GM23248 (cell line): ENCODE measurements around the gene RADIL. TPM values are rescaled to one million over a fixed set of nuclear protein-coding genes. Genes with fewer than 3 reads are reported as not detected.

Source experiments
- DNase-seq: peaks from one replicate; pipeline ENCODE4 v3.0.0-alpha.2; 2015
- H2AFZ ChIP-seq: fragments of 200-600 bp; sonication (generic); 2 replicates; pipeline ENCODE4 v1.6.1; 2016; ENCODE audit warnings: antibody characterized with exemption
- H3F3A ChIP-seq: fragments of 200-600 bp; sonication (generic); 2 replicates; pipeline ENCODE4 v1.6.1; 2016; ENCODE audit warnings: mild to moderate bottlenecking, antibody characterized with exemption, mixed run types; ENCODE audit not compliant: insufficient read depth
- H3K27ac ChIP-seq: fragments of 200-600 bp; sonication (generic); 2 replicates; pipeline ENCODE4 v1.5.1; 2016; ENCODE audit warnings: mild to moderate bottlenecking
- H3K27me3 ChIP-seq: fragments of 200-600 bp; sonication (generic); replicated peaks from 2 replicates; pipeline ENCODE4 v1.6.1; 2016; ENCODE audit warnings: mild to moderate bottlenecking; ENCODE audit not compliant: insufficient read depth
- H3K36me3 ChIP-seq: fragments of 200-600 bp; sonication (generic); 2 replicates; pipeline ENCODE4 v1.6.1; 2016; ENCODE audit warnings: low read depth, mild to moderate bottlenecking
- H3K4me1 ChIP-seq: fragments of 200-600 bp; sonication (generic); 2 replicates; pipeline ENCODE4 v1.6.1; 2016; ENCODE audit warnings: mild to moderate bottlenecking; ENCODE audit not compliant: insufficient read depth
- H3K4me2 ChIP-seq: fragments of 200-600 bp; sonication (generic); one replicate; pipeline ENCODE4 v1.6.1; 2016; ENCODE audit warnings: mild to moderate bottlenecking; ENCODE audit not compliant: unreplicated experiment
- H3K4me3 ChIP-seq: fragments of 200-600 bp; sonication (generic); 2 replicates; pipeline ENCODE4 v1.5.1; 2016; ENCODE audit warnings: mild to moderate bottlenecking
- H3K79me2 ChIP-seq: fragments of 200-600 bp; sonication (generic); 2 replicates; pipeline ENCODE4 v1.6.1; 2016; ENCODE audit warnings: mild to moderate bottlenecking; ENCODE audit not compliant: insufficient read depth
- H3K9ac ChIP-seq: fragments of 200-600 bp; sonication (generic); 2 replicates; pipeline ENCODE4 v1.6.1; 2016; ENCODE audit warnings: mild to moderate bottlenecking
- H3K9me2 ChIP-seq: fragments of 200-600 bp; sonication (generic); 2 replicates; pipeline ENCODE4 v1.6.1; 2016; ENCODE audit warnings: mixed run types, mild to moderate bottlenecking, moderate library complexity; ENCODE audit not compliant: insufficient read depth
- H3K9me3 ChIP-seq: fragments of 200-600 bp; sonication (generic); one replicate; pipeline ENCODE4 v1.6.1; 2017; ENCODE audit warnings: low read depth
- H4K20me1 ChIP-seq: fragments of 200-600 bp; sonication (generic); 2 replicates; pipeline ENCODE4 v1.6.0; 2016; ENCODE audit not compliant: insufficient read depth
- EZH2 ChIP-seq: fragments of 200-600 bp; sonication (generic); IDR thresholded peaks from 2 replicates; pipeline ENCODE4 v1.6.1; 2018; ENCODE audit warnings: antibody characterized with exemption, mild to moderate bottlenecking; ENCODE audit not compliant: insufficient read depth, poor library complexity, severe bottlenecking
- EZH2phosphoT487 ChIP-seq: fragments of 200-600 bp; sonication (generic); IDR thresholded peaks from 2 replicates; pipeline ENCODE4 v1.6.1; 2018; ENCODE audit warnings: antibody characterized with exemption, moderate library complexity, mild to moderate bottlenecking, low read depth; ENCODE audit not compliant: insufficient read depth
- WGBS, 2 experiments: methylation state at CpG; one replicate each; pipeline ENCODE4 v1.1.6; 2015 to 2017; ENCODE audit warnings: low lambda C conversion rate in 2 of 2, low coverage in 1 of 2; ENCODE audit errors: missing lambda C conversion rate in 2 of 2; 5-methylcytosine and 5-hydroxymethylcytosine counted together
- in situ Hi-C: fragments of 300-500 bp; cut with MboI; formaldehyde crosslinking; loops from 2 replicates; pipeline ENCODE4 v1.15.0; 2020
- polyA plus RNA-seq: library from polyadenylated mRNA; unstranded; fragments of >200 nt; fragmentation: Nextera tagmentation; extraction: Ambion mirVana; gene quantifications from 2 replicates; pipeline ENCODE4 v1.2.1, GENCODE V29; 2016
- total RNA-seq: library from RNA; depleted of rRNA; stranded (reverse); fragments of >200 nt; shearing (Covaris generic); gene quantifications from 2 replicates; pipeline ENCODE4 v1.2.3, GENCODE V29; 2014

Gene RADIL
- total and polyA plus RNA-seq, 2 experiments from 2014 or later = 0.55 to 4.3 TPM

GRCh38 chr7:4822677-4823076 lies 60.8 kb downstream of the RADIL start:
- no peak overlapping the region for H3K27ac ChIP-seq
- no peaks in the 10 kb centered on the region for H4K20me1 ChIP-seq
- H3K79me2 ChIP-seq = no peaks in the 10 kb centered on the region
- TF ChIP-seq EZH2phosphoT487 = no peak
- no peak for TF ChIP-seq EZH2
- in situ Hi-C loops = no loop called here
- DNase-seq = no peak
- H3K36me3 ChIP-seq = no peaks in the 10 kb centered on the region
- H3K4me2 ChIP-seq = no peak overlapping the region
- H3K4me3 ChIP-seq = no peak overlapping the region
- no peak overlapping the region for H2AFZ ChIP-seq
- H3K9me3 ChIP-seq = no peaks in the 10 kb centered on the region
- H3K9me2 ChIP-seq = no peaks in the 10 kb centered on the region
- H3F3A ChIP-seq = no peaks in the 10 kb centered on the region
- no peaks in the 10 kb centered on the region for H3K27me3 ChIP-seq
- WGBS, 2 experiments = 75 to 80% methylated on average over 9 of the region's 9 CpGs
- H3K9ac ChIP-seq = no peak overlapping the region
- no peaks in the 10 kb centered on the region for H3K4me1 ChIP-seq

- Histone ChIP-seq H3K4me1 (no peaks in the 10 kb centered on the region), H3K9ac (no peak overlapping the region), H4K20me1 (no peaks in the 10 kb centered on the region), H3K4me3 (no peak overlapping the region), H3K4me2 (no peak overlapping the region), H3K27me3 (no peaks in the 10 kb centered on the region), H3K36me3 (no peaks in the 10 kb centered on the region), H3K79me2 (no peaks in the 10 kb centered on the region), H3K27ac (no peak overlapping the region), H3K9me3 (no peaks in the 10 kb centered on the region), H2AFZ (no peak overlapping the region), H3F3A (no peaks in the 10 kb centered on the region), H3K9me2 (no peaks in the 10 kb centered on the region)
- WGBS, 2 experiments = 83 to 86% methylated on average over 18 to 20 of the region's 20 CpGs
- TF ChIP-seq EZH2 (no peak), EZH2phosphoT487 (no peak)
- DNase-seq = no peak
- in situ Hi-C loops = no loop called here
These were observed 62.5 kb downstream of the RADIL start for GRCh38 chr7:4820967-4821471.

- H3K27ac ChIP-seq = no peak overlapping the region
- H3K79me2 ChIP-seq = no peaks in the 10 kb centered on the region
- no peak for DNase-seq
- 74 to 85% methylated on average over 12 to 17 of the region's 19 CpGs for WGBS, 2 experiments
- H3K4me3 ChIP-seq = no peak overlapping the region
- H3K36me3 ChIP-seq = no peaks in the 10 kb centered on the region
- H2AFZ ChIP-seq = no peak overlapping the region
- no peak overlapping the region for H3K9ac ChIP-seq
- in situ Hi-C loops = no loop called here
- H3K27me3 ChIP-seq = no peaks in the 10 kb centered on the region
- H3F3A ChIP-seq = no peaks in the 10 kb centered on the region
- H3K9me3 ChIP-seq = no peaks in the 10 kb centered on the region
- H3K4me1 ChIP-seq = no peaks in the 10 kb centered on the region
- no peaks in the 10 kb centered on the region for H3K9me2 ChIP-seq
- no peak overlapping the region for H3K4me2 ChIP-seq
- no peaks in the 10 kb centered on the region for H4K20me1 ChIP-seq
- TF ChIP-seq EZH2 (no peak), EZH2phosphoT487 (no peak)
These were observed 63.0 kb downstream of the RADIL start for GRCh38 chr7:4820405-4820966.

GRCh38 chr7:4819560-4820404 lies 63.7 kb downstream of the RADIL start:
- no peaks in the 10 kb centered on the region for H3F3A ChIP-seq
- no peak overlapping the region for H2AFZ ChIP-seq
- no peaks in the 10 kb centered on the region for H3K36me3 ChIP-seq
- no peaks in the 10 kb centered on the region for H3K79me2 ChIP-seq
- H3K27ac ChIP-seq = no peak overlapping the region
- TF ChIP-seq EZH2phosphoT487 (no peak), EZH2 (no peak)
- DNase-seq = no peak
- no peaks in the 10 kb centered on the region for H3K27me3 ChIP-seq
- 88 to 90% methylated on average over 38 to 39 of the region's 39 CpGs for WGBS, 2 experiments
- H3K4me2 ChIP-seq = no peak overlapping the region
- H3K9ac ChIP-seq = no peak overlapping the region
- H3K9me2 ChIP-seq = no peaks in the 10 kb centered on the region
- H4K20me1 ChIP-seq = no peaks in the 10 kb centered on the region
- H3K4me3 ChIP-seq = no peak overlapping the region
- in situ Hi-C loops = no loop called here
- H3K4me1 ChIP-seq = no peaks in the 10 kb centered on the region
- no peaks in the 10 kb centered on the region for H3K9me3 ChIP-seq
